PC-9 (cell line): ENCODE measurements around the gene GLP2R. TPM values are rescaled to one million over a fixed set of nuclear protein-coding genes. Genes with fewer than 3 reads are reported as not detected.
"Not testable (repeated sequence)": the region's sequence is repeated elsewhere in the genome, so short reads cannot be mapped to it uniquely, and the experiment has no call there.

Experiments used
- BruUV-seq: library from RNA; stranded (reverse); fragments of 400-500 nt; replicated peaks from 2 replicates; lab custom pipeline; 2021; lab: Mats Ljungman, UMichigan
- CTCF ChIA-PET: fragments of 300-600 bp; sonication (Branson Sonifier 250); formaldehyde crosslinking; loops from one replicate; lab custom pipeline; 2022; ENCODE audit warnings: antibody characterized with exemption; lab: Charles Lee
- POLR2A ChIA-PET: fragments of 300-600 bp; sonication (Branson Sonifier 250); formaldehyde crosslinking; loops from one replicate; lab custom pipeline; 2022; ENCODE audit warnings: antibody characterized with exemption; ENCODE audit not compliant: unreplicated experiment; lab: Charles Lee
- DNase-seq, 2 experiments: peaks; one replicate each; pipeline versions ENCODE4 v3.0.0 to v3.0.0-alpha.2; 2015 to 2022; ENCODE audit warnings: mixed read lengths in 1 of 2
- H2AFZ ChIP-seq: fragments of 200-600 bp; sonication (generic); 2 replicates; pipeline ENCODE4 v1.8.1; 2017; ENCODE audit warnings: antibody characterized with exemption
- H3F3A ChIP-seq: fragments of 200-600 bp; sonication (generic); 2 replicates; pipeline ENCODE4 v1.8.1; 2017; ENCODE audit warnings: antibody characterized with exemption, mild to moderate bottlenecking, low read depth; ENCODE audit not compliant: insufficient read depth
- H3K27ac ChIP-seq: fragments of 200-600 bp; sonication (generic); 2 replicates; pipeline ENCODE4 v1.6.1; 2016; ENCODE audit warnings: mixed run types
- H3K27me3 ChIP-seq: fragments of 200-600 bp; sonication (generic); 2 replicates; pipeline ENCODE4 v1.6.1; 2016; ENCODE audit warnings: low read depth, mixed run types; ENCODE audit not compliant: insufficient read depth
- H3K36me3 ChIP-seq: fragments of 200-600 bp; sonication (generic); 2 replicates; pipeline ENCODE4 v1.6.1; 2016; ENCODE audit warnings: low read depth, mixed run types
- H3K4me1 ChIP-seq: fragments of 200-600 bp; sonication (generic); replicated peaks from 2 replicates; pipeline ENCODE4 v1.6.1; 2016; ENCODE audit warnings: mixed run types; ENCODE audit not compliant: insufficient read depth
- H3K4me2 ChIP-seq: fragments of 200-600 bp; sonication (generic); 2 replicates; pipeline ENCODE4 v1.6.1; 2017; ENCODE audit warnings: mixed run types
- H3K4me3 ChIP-seq: fragments of 200-600 bp; sonication (generic); 2 replicates; pipeline ENCODE4 v1.6.1; 2016; ENCODE audit warnings: mixed run types
- H3K79me2 ChIP-seq: fragments of 200-600 bp; sonication (generic); 2 replicates; pipeline ENCODE4 v1.6.1; 2017; ENCODE audit warnings: low read depth, mixed run types
- H3K9me2 ChIP-seq: fragments of 200-600 bp; sonication (generic); 2 replicates; pipeline ENCODE4 v1.8.1; 2017; ENCODE audit warnings: mild to moderate bottlenecking; ENCODE audit not compliant: insufficient read depth
- H3K9me3 ChIP-seq: fragments of 200-600 bp; sonication (generic); 2 replicates; pipeline ENCODE4 v1.8.1; 2016; ENCODE audit warnings: low read depth; ENCODE audit not compliant: insufficient read depth
- H4K20me1 ChIP-seq: fragments of 200-600 bp; sonication (generic); 2 replicates; pipeline ENCODE4 v1.8.1; 2017; ENCODE audit not compliant: insufficient read depth
- CTCF ChIP-seq: fragments of 200-600 bp; sonication (generic); conservative IDR thresholded peaks from 2 replicates; pipeline ENCODE4 v1.6.1; 2017; ENCODE audit warnings: mixed run types, antibody characterized with exemption, mild to moderate bottlenecking, moderate library complexity
- EZH2 ChIP-seq: fragments of 200-600 bp; sonication (generic); IDR thresholded peaks from 2 replicates; pipeline ENCODE4 v1.8.0; 2017; ENCODE audit warnings: antibody characterized with exemption, low read depth
- intact Hi-C: fragments of 100-400 bp; cut with micrococcal nuclease; formaldehyde crosslinking; loops from one replicate; pipeline ENCODE4 v1.10.0; 2022; ENCODE audit not compliant: unreplicated experiment
- total RNA-seq: library from RNA; stranded (reverse); gene quantifications from 2 replicates; pipeline ENCODE4 v1.2.3, GENCODE V29; 2021

Gene GLP2R
- total RNA-seq, 1 experiment from 2014 or later, result 3.2 TPM

- no peak overlapping the region for H3K4me3 ChIP-seq
- no peaks in the 10 kb centered on the region for H3K4me1 ChIP-seq
- H3K27ac ChIP-seq, result no peak overlapping the region
- no peak overlapping the region for H3K4me2 ChIP-seq
- no peak for TF ChIP-seq CTCF
- no peak for TF ChIP-seq EZH2
- ChIA-PET POLR2A (no interaction called here), CTCF (no interaction called here)
- intact Hi-C loops, result no loop called here
- no peaks in the 10 kb centered on the region for H3F3A ChIP-seq
- no peaks in the 10 kb centered on the region for H3K9me3 ChIP-seq
- H2AFZ ChIP-seq, result no peak overlapping the region
- no peaks in the 10 kb centered on the region for H3K9me2 ChIP-seq
- DNase-seq, result no peak
- H3K36me3 ChIP-seq, result no peaks in the 10 kb centered on the region
- H3K27me3 ChIP-seq, result no peaks in the 10 kb centered on the region
- H3K79me2 ChIP-seq, result no peaks in the 10 kb centered on the region
- no TSS peak for BruUV-seq
- H4K20me1 ChIP-seq, result no peaks in the 10 kb centered on the region
These were observed 93.2 kb downstream of the GLP2R start for GRCh38 chr17:9918804-9919352.

- H3K9me3 ChIP-seq, H4K20me1 ChIP-seq, H3K4me1 ChIP-seq, H3K9me2 ChIP-seq, H3F3A ChIP-seq, H3K27me3 ChIP-seq, DNase-seq, H3K27ac ChIP-seq, H3K4me2 ChIP-seq, BruUV-seq, CTCF ChIA-PET, H3K4me3 ChIP-seq, H2AFZ ChIP-seq, H3K79me2 ChIP-seq, H3K36me3 ChIP-seq: not testable (repeated sequence)
- POLR2A ChIA-PET, result interaction anchor here (0.9 kb wide), 1 partner anchor 853 kb away, joined by 4 read pairs; no protein-coding TSS in a partner anchor
- intact Hi-C loops, result loop anchor here (10.0 kb wide), 2 partner anchors 156 to 276 kb away; partner anchors contain the start of gene USP43
These were observed 95.5 kb downstream of the GLP2R start for GRCh38 chr17:9921216-9921615.

- Histone ChIP-seq H3K4me2 (no peak overlapping the region), H3K9me3 (no peaks in the 10 kb centered on the region), H3K36me3 (no peaks in the 10 kb centered on the region), H3K9me2 (no peaks in the 10 kb centered on the region), H3F3A (no peaks in the 10 kb centered on the region), H3K27me3 (no peaks in the 10 kb centered on the region), H3K4me1 (0 out of 2 replicates have a peak, but pooled peaks cover 3% of the 10 kb centered on the region), H3K4me3 (no peak overlapping the region), H4K20me1 (no peaks in the 10 kb centered on the region), H3K27ac (no peak overlapping the region), H3K79me2 (no peaks in the 10 kb centered on the region), H2AFZ (no peak overlapping the region)
- POLR2A ChIA-PET, result no interaction called here
- intact Hi-C loops, result loop anchor here (10.0 kb wide), 2 partner anchors 157 to 277 kb away; partner anchors contain the start of gene USP43
- DNase-seq, result no peak
- no TSS peak for BruUV-seq
- CTCF ChIA-PET, result no interaction called here
- TF ChIP-seq EZH2, result no peak
- no peak for TF ChIP-seq CTCF
These were observed 96.5 kb downstream of the GLP2R start for GRCh38 chr17:9922012-9922848.
